ENCODE data around the gene BOLL. TPM values are rescaled to one million over a fixed set of nuclear protein-coding genes. Genes with fewer than 3 reads are reported as not detected.

Gene BOLL
- polyA plus RNA-seq, 1 experiment, result not detected

DNA sequence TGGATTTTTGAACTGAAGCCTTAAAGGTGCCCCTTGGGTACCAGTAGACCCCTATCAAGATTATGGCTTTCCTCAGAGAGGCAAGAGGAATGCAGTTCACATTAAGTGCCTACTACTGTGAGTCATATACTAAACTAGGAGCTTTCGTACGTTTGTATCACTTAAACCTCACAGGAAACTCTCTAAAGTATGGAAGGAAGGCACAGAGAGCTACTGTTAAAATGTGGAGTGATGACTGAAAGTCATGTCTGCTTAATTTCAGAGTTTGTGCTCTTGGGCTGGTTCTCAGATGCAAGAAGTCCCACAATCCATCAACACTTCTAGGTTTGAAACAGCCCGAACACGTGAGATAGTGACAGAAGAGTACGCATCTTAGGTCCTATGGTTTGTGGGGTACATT, 23.9 kb upstream of the BOLL start:
- ChIA-PET CTCF (interaction anchor here (0.8 to 2.7 kb wide), 2 partner anchors 44 to 488 kb away, joined by 3 to 8 read pairs; no protein-coding TSS in a partner anchor), POLR2A (no interaction called here)
- no peak for TF ChIP-seq CTCF (IDR thresholded peaks at IDR 0.05; ENCODE audit: insufficient read depth, low read depth, low read length)
- H3K36me3 ChIP-seq (ENCODE audit: control insufficient read depth, insufficient read depth, low read length), result no peaks in the 10 kb centered on the region
- H3K27me3 ChIP-seq (ENCODE audit: control insufficient read depth, insufficient read depth, low read length), result peaks cover 9% of the 10 kb centered on the region
- no peak for DNase-seq (ENCODE audit: low read depth)
- no peak overlapping the region for H3K4me3 ChIP-seq (ENCODE audit: low read depth, low read length)

GRCh38 chr2:197805715-197806633, 20.9 kb upstream of the BOLL start:
- Histone ChIP-seq H3K4me3 (ENCODE audit: low read depth, low read length) (no peak overlapping the region), H3K36me3 (ENCODE audit: control insufficient read depth, insufficient read depth, low read length) (no peaks in the 10 kb centered on the region), H3K27me3 (ENCODE audit: control insufficient read depth, insufficient read depth, low read length) (peaks cover 9% of the 10 kb centered on the region)
- POLR2A ChIA-PET, result no interaction called here
- TF ChIP-seq CTCF (IDR thresholded peaks at IDR 0.05; ENCODE audit: insufficient read depth, low read depth, low read length), result no peak
- CTCF ChIA-PET, result interaction anchor here (0.6 to 1.6 kb wide), 2 partner anchors 316 to 320 kb away, joined by 3 read pairs; no protein-coding TSS in a partner anchor
- no peak for DNase-seq (ENCODE audit: low read depth)

GRCh38 chr2:197804758-197805714, 19.9 kb upstream of the BOLL start:
- no peaks in the 10 kb centered on the region for H3K36me3 ChIP-seq (ENCODE audit: control insufficient read depth, insufficient read depth, low read length)
- peaks cover 9% of the 10 kb centered on the region for H3K27me3 ChIP-seq (ENCODE audit: control insufficient read depth, insufficient read depth, low read length)
- peak overlapping the region; percentile 65 for H3K4me3 ChIP-seq (ENCODE audit: low read depth, low read length)
- no peak for TF ChIP-seq CTCF (IDR thresholded peaks at IDR 0.05; ENCODE audit: insufficient read depth, low read depth, low read length)
- ChIA-PET POLR2A (no interaction called here), CTCF (interaction anchor here (0.6 to 1.6 kb wide), 3 partner anchors 248 to 321 kb away, joined by 3 read pairs; no protein-coding TSS in a partner anchor)
- DNase-seq (ENCODE audit: low read depth), result no peak

DNA sequence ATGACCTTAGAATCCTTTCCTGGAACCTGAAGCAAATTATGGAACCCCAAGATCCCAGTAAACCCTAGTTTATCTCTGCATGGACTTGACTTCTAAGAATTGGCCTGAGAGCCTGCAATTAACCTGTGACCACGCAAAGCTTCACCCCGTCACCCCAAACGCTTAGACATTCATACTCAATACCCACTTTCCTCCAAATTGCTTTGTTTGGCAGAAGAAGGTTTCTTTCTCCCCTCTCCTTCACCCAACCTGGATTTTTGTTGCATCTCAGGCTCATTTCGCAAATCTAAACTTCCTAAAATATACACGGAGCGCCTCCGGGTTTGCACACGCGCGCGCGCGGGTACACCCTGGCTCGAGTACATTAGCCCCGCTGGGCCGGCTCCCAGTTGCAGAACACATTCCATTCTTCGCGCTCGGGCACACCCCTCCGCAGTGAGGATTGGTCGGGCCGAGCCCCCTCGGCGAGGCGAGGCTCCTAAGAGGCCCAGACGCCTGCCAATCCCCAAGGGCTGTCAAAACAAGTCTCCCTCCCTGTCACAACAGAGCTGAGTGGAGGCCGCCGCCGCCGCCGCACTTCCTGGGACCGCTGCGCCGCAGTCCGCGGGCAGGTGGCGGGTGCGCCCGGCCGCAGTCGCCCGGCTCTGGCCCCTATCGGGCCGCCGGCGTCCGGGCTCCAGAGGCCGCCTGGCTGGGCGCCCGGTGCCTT, 19.1 kb upstream of the BOLL start, which contains the start of gene PLCL1:
TSS of gene PLCL1 (plus strand) at position 545 of the 709 bp plus-strand sequence.
- CTCF ChIA-PET, result interaction anchor here (0.6 to 1.6 kb wide), 4 partner anchors 249 to 324 kb away, joined by 3 to 8 read pairs (median 3); no protein-coding TSS in a partner anchor
- no peak for TF ChIP-seq CTCF (IDR thresholded peaks at IDR 0.05; ENCODE audit: insufficient read depth, low read depth, low read length)
- Histone ChIP-seq H3K36me3 (ENCODE audit: control insufficient read depth, insufficient read depth, low read length) (no peaks in the 10 kb centered on the region), H3K27me3 (ENCODE audit: control insufficient read depth, insufficient read depth, low read length) (peaks cover 10% of the 10 kb centered on the region), H3K4me3 (ENCODE audit: low read depth, low read length) (peak within 1 kb of the TSS; percentile 65)
- POLR2A ChIA-PET, result no interaction called here
- peak; percentile 58 for DNase-seq (ENCODE audit: low read depth)

Data from BJ (cell line).